Aorta (tissue), 5 donors: ENCODE measurements around the gene ARHGEF1. TPM values are rescaled to one million over a fixed set of nuclear protein-coding genes. Genes with fewer than 3 reads are reported as not detected.

Source experiments
- ATAC-seq: fragments of 200-7000 bp; cut with Tn5 transposase; one replicate; pipeline ENCODE4 v1.9.1; 2022; ENCODE audit warnings: moderate library complexity; ENCODE audit not compliant: low FRiP score
- DNase-seq, 2 donors: peaks; one replicate each; pipeline ENCODE4 v3.0.0-alpha.2; 2020
- H3K27ac ChIP-seq, 2 donors: one replicate each; pipeline ENCODE4 v1.5.1; 2013; ENCODE audit warnings: low read length in 2 of 2, mild to moderate bottlenecking in 2 of 2, moderate library complexity in 2 of 2, control low read depth in 1 of 2, inconsistent platforms in 1 of 2, low read depth in 1 of 2
- H3K27me3 ChIP-seq, 2 donors: one replicate each; pipeline ENCODE4 v1.6.1; 2013; ENCODE audit warnings: control low read depth in 1 of 2, low read length in 1 of 2, mild to moderate bottlenecking in 1 of 2, moderate library complexity in 1 of 2; ENCODE audit not compliant: insufficient read depth in 2 of 2, control insufficient read depth in 1 of 2
- H3K36me3 ChIP-seq, 2 donors: one replicate each; pipeline ENCODE4 v1.6.1; 2013; ENCODE audit warnings: control low read depth in 1 of 2, low read length in 1 of 2, mild to moderate bottlenecking in 1 of 2; ENCODE audit not compliant: insufficient read depth in 2 of 2, control insufficient read depth in 1 of 2
- H3K4me1 ChIP-seq, 2 donors: one replicate each; pipeline ENCODE4 v1.6.1; 2013; ENCODE audit warnings: low read length in 2 of 2, control low read depth in 1 of 2, mild to moderate bottlenecking in 1 of 2, moderate library complexity in 1 of 2; ENCODE audit not compliant: insufficient read depth in 2 of 2, control insufficient read depth in 1 of 2
- H3K4me3 ChIP-seq, 2 donors: one replicate each; pipeline ENCODE4 v1.5.1; 2013; ENCODE audit warnings: low read length in 2 of 2, control low read depth in 1 of 2, mild to moderate bottlenecking in 1 of 2
- H3K9me3 ChIP-seq: one replicate; pipeline ENCODE4 v1.6.1; 2013; ENCODE audit warnings: mild to moderate bottlenecking, low read length; ENCODE audit not compliant: control insufficient read depth
- WGBS, 2 donors: extraction: QIAGEN DNeasy Blood & Tissue Kit; methylation state at CpG; one replicate each; pipeline ENCODE4 v1.1.7; 2013; 5-methylcytosine and 5-hydroxymethylcytosine counted together
- intact Hi-C, 2 donors: fragments of 100-400 bp; cut with DNase I; formaldehyde crosslinking; loops; one replicate each; pipeline versions ENCODE4 v1.14.2 to v1.15.0; 2022
- polyA plus RNA-seq, 2 donors: library from polyadenylated mRNA; stranded (reverse); fragments of 200-250 nt; gene quantifications; one replicate each; pipeline ENCODE4 v1.2.3, GENCODE V29; 2013
- total RNA-seq, 2 donors: library from RNA; stranded (reverse); fragmentation: NEBNext Ultra II Directional; extraction: Animal tissue kit (Norgen Biotek cat#: 25700); gene quantifications; one replicate each; pipeline ENCODE4 v1.2.1, GENCODE V29; 2021
- donor health status: healthy with polysubstance abuse.
- donor health status: Bipolar disorder and iron deficiency.
- donor health status: DM: no; HTN: no; CAD: no.
- donor health status: DM: no; HTN: no; CAD: no.
- donor health status: DM: yes; HTN: yes; CAD: no.

ARHGEF1 gene
- total and polyA plus RNA-seq, 4 donors = 29.8 to 163 (median 116) TPM

GRCh38 chr19:41904118-41904870 is 21.3 kb downstream of the ARHGEF1 start:
- peaks cover 3 to 12% of the 10 kb centered on the region in 2 donors for H3K36me3 ChIP-seq

GRCh38 chr19:41905273-41906002 is 22.5 kb downstream of the ARHGEF1 start:
- Histone ChIP-seq H3K4me3 (no peak overlapping the region), H3K27me3 (no peaks in the 10 kb centered on the region), H3K36me3 (peaks cover under 1 to 12% of the 10 kb centered on the region in 2 donors), H3K9me3 (no peaks in the 10 kb centered on the region), H3K4me1 (no peaks in the 10 kb centered on the region), H3K27ac (no peak overlapping the region)
- no peak for DNase-seq
- WGBS, 2 donors = 84 to 85% methylated on average over 24 of the region's 24 CpGs
- intact Hi-C loops = no loop called here
- ATAC-seq = no peak

More at GRCh38 chr19:41904118-41904870, 21.3 kb downstream of the ARHGEF1 start:
- H3K27ac ChIP-seq = no peak overlapping the region
- no peak overlapping the region for H3K4me3 ChIP-seq
- intact Hi-C loops = no loop called here
- no peaks in the 10 kb centered on the region for H3K27me3 ChIP-seq
- DNase-seq = no peak
- H3K4me1 ChIP-seq = no peaks in the 10 kb centered on the region
- 89 to 91% methylated on average over 30 of the region's 30 CpGs for WGBS, 2 donors
- no peak for ATAC-seq
- H3K9me3 ChIP-seq = no peaks in the 10 kb centered on the region

- Histone ChIP-seq H3K4me3 (no peak overlapping the region), H3K27ac (no peak overlapping the region), H3K27me3 (no peaks in the 10 kb centered on the region), H3K4me1 (no peaks in the 10 kb centered on the region), H3K36me3 (peaks cover 0 to 12% of the 10 kb centered on the region in 2 donors), H3K9me3 (no peaks in the 10 kb centered on the region)
- 70 to 73% methylated on average over 9 of the region's 9 CpGs for WGBS, 2 donors
- ATAC-seq = no peak
- intact Hi-C loops = no loop called here
- no peak for DNase-seq
These were observed 23.3 kb downstream of the ARHGEF1 start for GRCh38 chr19:41906271-41906670.

- no peak for ATAC-seq
- WGBS, 2 donors = 77% methylated on average over 20 to 21 of the region's 21 CpGs
These were observed 24.1 kb downstream of the ARHGEF1 start for GRCh38 chr19:41906916-41907680.

GRCh38 chr19:41907994-41908615 is 25.1 kb downstream of the ARHGEF1 start:
- peaks cover 0 to 1% of the 10 kb centered on the region in 2 donors for H3K27me3 ChIP-seq
- 83% methylated on average over 23 to 25 of the region's 25 CpGs for WGBS, 2 donors
- H3K9me3 ChIP-seq = no peaks in the 10 kb centered on the region

More at GRCh38 chr19:41906916-41907680, 24.1 kb downstream of the ARHGEF1 start:
- no peak overlapping the region for H3K27ac ChIP-seq
- no peak overlapping the region for H3K4me3 ChIP-seq
- H3K4me1 ChIP-seq = no peaks in the 10 kb centered on the region
- DNase-seq = no peak
- intact Hi-C loops = no loop called here
- H3K9me3 ChIP-seq = no peaks in the 10 kb centered on the region
- H3K36me3 ChIP-seq = peaks cover 0 to 7% of the 10 kb centered on the region in 2 donors
- H3K27me3 ChIP-seq = peaks cover 0 to 1% of the 10 kb centered on the region in 2 donors

GRCh38 chr19:41908724-41909464 is 25.9 kb downstream of the ARHGEF1 start:
- Histone ChIP-seq H3K27ac (no peak overlapping the region), H3K9me3 (no peaks in the 10 kb centered on the region), H3K36me3 (peaks cover 0 to 3% of the 10 kb centered on the region in 2 donors), H3K4me3 (no peak overlapping the region), H3K27me3 (peaks cover 0 to 1% of the 10 kb centered on the region in 2 donors), H3K4me1 (no peaks in the 10 kb centered on the region)
- ATAC-seq = no peak
- intact Hi-C loops = no loop called here
- WGBS, 2 donors = 77% methylated on average over 11 of the region's 11 CpGs
- no peak for DNase-seq

More at GRCh38 chr19:41907994-41908615, 25.1 kb downstream of the ARHGEF1 start:
- DNase-seq (no peak), ATAC-seq (no peak)
- no peaks in the 10 kb centered on the region for H3K4me1 ChIP-seq
- intact Hi-C loops = no loop called here
- H3K27ac ChIP-seq = no peak overlapping the region
- peaks cover 0 to 3% of the 10 kb centered on the region in 2 donors for H3K36me3 ChIP-seq
- H3K4me3 ChIP-seq = no peak overlapping the region

GRCh38 chr19:41909706-41910105 is 26.7 kb downstream of the ARHGEF1 start:
- ATAC-seq (no peak), DNase-seq (no peak)
- Histone ChIP-seq H3K36me3 (no peaks in the 10 kb centered on the region), H3K9me3 (no peaks in the 10 kb centered on the region), H3K27me3 (peaks cover 0 to 1% of the 10 kb centered on the region in 2 donors), H3K4me3 (no peak overlapping the region), H3K4me1 (no peaks in the 10 kb centered on the region), H3K27ac (no peak overlapping the region)
- intact Hi-C loops = no loop called here
- 44% methylated on average over 13 of the region's 13 CpGs for WGBS, 2 donors
